Activated T-cell treated with anti-CD3 and anti-CD28 coated beads, Interleukin-2, amount 50 U/mL, for 4 hours (primary cell): ENCODE measurements around the gene ETNK1. TPM values are rescaled to one million over a fixed set of nuclear protein-coding genes. Genes with fewer than 3 reads are reported as not detected.

Experiments used
- ATAC-seq, 2 donors: fragments of 200-7000 bp; cut with Tn5 transposase; one replicate each; pipeline ENCODE4 v1.10.0; 2021
- DNase-seq: peaks from one replicate; pipeline ENCODE4 v3.0.0-alpha.2; 2020
- H3K27me3 Mint-ChIP-seq: one replicate; pipeline ENCODE4 v1.8.0; 2021; ENCODE audit warnings: low read depth, mixed read lengths
- H3K36me3 Mint-ChIP-seq: one replicate; pipeline ENCODE4 v1.8.0; 2022; ENCODE audit warnings: mixed read lengths; ENCODE audit not compliant: insufficient read depth
- H3K4me1 Mint-ChIP-seq: one replicate; pipeline ENCODE4 v1.8.0; 2021; ENCODE audit warnings: low read depth, mixed read lengths
- H3K4me3 Mint-ChIP-seq: one replicate; pipeline ENCODE4 v1.8.0; 2021; ENCODE audit warnings: mild to moderate bottlenecking, moderate library complexity, mixed read lengths
- H3K9me3 Mint-ChIP-seq: one replicate; pipeline ENCODE4 v1.8.0; 2021; ENCODE audit warnings: mixed read lengths
- total RNA-seq, 3 donors: library from RNA; stranded (reverse); gene quantifications; one replicate each; pipeline ENCODE4 v1.2.1, GENCODE V29; 2021

ETNK1 gene
- total RNA-seq, 3 donors from 2014 or later = 74.7 to 78.3 (median 76.1) TPM

DNA sequence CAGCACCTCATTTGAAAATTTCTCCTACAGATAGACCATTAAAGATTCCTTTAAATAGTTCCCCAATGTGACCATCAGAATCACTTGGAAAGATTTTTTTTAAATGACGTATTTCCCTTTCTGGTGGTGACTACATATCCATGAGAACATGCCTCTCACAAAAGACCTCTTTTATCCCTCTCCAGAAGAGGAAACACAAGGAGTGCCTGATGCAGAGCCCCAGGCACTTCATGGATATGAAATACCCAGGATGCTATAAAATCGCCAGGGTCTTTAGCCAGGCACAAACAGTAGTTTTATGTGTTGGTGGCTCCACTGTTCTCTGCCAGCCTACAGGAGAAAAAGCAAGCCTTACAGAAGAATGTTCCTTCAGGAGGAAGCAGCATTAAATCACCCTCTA is 97.1 kb downstream of the ETNK1 start:
- no peaks in the 10 kb centered on the region for H3K9me3 Mint-ChIP-seq

DNA sequence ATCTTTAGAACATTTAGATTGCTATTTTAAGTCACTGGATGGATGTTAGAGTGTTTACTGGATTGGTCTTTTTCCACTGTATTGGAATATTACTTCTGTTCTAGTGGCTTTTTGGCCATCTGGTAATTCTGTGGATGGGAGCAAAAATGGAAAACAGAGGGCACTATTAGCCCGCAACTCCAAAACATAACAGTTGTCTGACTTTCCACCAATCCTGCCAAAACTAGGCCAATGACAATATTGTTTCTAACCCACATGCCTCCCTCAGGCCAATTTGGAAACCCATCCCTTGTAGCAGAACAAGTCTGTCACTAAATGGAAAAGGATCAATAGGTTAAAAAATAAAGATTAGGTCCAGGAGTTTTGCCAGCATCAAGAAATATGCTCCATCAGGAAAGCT is 97.8 kb downstream of the ETNK1 start:
- no peak overlapping the region for H3K4me3 Mint-ChIP-seq
- peaks cover 12% of the 10 kb centered on the region for H3K27me3 Mint-ChIP-seq
- no peak for DNase-seq
- no peak for ATAC-seq
- no peaks in the 10 kb centered on the region for H3K4me1 Mint-ChIP-seq
- no peaks in the 10 kb centered on the region for H3K36me3 Mint-ChIP-seq
- H3K9me3 Mint-ChIP-seq = no peaks in the 10 kb centered on the region

More for the DNA sequence above, 97.1 kb downstream of the ETNK1 start:
- no peak for ATAC-seq
- H3K4me3 Mint-ChIP-seq = no peak overlapping the region
- H3K36me3 Mint-ChIP-seq = no peaks in the 10 kb centered on the region
- H3K4me1 Mint-ChIP-seq = no peaks in the 10 kb centered on the region
- peaks cover 12% of the 10 kb centered on the region for H3K27me3 Mint-ChIP-seq
- no peak for DNase-seq

DNA sequence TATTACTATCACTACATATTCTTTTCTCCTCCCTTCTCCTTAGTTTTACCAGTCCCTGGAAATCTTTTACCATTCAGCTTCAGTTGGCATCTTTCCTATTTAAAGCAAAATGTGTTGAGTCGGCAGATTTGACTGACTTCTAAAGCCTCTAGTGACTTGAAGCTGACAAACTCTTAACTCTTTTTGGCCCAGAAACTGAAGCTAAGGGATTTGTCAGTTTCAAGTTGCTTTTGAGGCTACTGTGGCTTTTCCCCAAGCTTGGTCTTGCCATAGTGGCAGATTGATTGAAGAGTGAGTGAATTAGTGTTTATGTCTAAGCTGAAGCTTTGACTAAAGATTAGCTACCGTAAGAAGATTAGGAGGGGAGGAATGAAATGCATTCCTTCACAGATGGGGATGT is 104.0 kb downstream of the ETNK1 start:
- Mint-ChIP-seq H3K36me3 (no peaks in the 10 kb centered on the region), H3K4me3 (no peak overlapping the region), H3K27me3 (no peaks in the 10 kb centered on the region), H3K4me1 (no peaks in the 10 kb centered on the region), H3K9me3 (no peaks in the 10 kb centered on the region)
- no peak for ATAC-seq
- DNase-seq = no peak

DNA sequence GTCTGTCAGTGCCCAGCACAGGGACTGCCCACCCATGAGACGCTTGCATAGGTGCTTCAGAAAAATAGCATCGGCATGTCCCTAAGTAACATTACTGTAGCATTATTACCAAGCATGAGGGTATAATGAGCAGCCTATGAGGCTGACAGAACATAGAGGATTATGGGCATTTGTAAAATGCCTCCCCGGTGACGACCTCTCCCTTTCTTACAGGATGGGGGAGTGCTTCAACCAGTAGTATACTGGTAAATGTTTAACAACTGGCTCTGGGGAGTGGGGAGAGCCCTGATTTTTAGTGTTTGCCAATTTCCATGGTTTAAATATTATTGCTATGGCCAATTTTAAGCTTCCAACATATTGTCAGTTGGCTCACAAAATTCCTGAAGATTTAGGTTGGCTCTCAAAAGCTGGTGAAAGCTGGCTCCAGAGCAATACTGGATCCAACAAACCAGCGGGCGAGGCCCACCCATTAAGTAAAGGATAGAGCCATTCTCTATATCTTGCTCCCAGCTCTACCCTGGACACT is 104.5 kb downstream of the ETNK1 start:
- H3K4me1 Mint-ChIP-seq = no peaks in the 10 kb centered on the region
- no peaks in the 10 kb centered on the region for H3K27me3 Mint-ChIP-seq
- H3K4me3 Mint-ChIP-seq = no peak overlapping the region
- H3K36me3 Mint-ChIP-seq = no peaks in the 10 kb centered on the region
- H3K9me3 Mint-ChIP-seq = no peaks in the 10 kb centered on the region
- ATAC-seq (no peak), DNase-seq (no peak)

DNA sequence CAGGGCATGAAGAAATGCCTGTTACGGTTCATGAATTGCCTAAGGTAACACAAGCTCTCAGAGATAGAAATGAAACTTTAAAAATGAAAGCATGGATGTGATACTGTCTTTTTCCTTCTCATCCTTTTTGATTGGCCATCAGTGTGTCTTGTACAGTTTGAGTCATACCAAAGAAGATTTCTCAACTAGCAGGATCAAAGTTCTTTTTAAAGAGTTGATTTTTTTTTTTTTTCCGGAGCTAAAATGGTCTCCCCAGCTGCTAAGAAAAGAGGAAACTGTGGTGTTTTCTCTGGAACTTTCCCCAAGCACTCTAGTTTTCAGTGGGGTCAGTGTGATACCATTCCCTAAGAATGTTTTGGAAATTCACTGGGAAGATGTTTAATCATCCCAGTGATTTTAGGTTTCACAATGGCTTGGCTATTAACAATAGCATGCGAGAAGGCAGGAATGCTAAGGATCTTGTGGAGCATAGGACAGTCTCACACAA is 105.0 kb downstream of the ETNK1 start:
- no peaks in the 10 kb centered on the region for H3K9me3 Mint-ChIP-seq
- no peak for ATAC-seq
- DNase-seq = no peak
- no peaks in the 10 kb centered on the region for H3K27me3 Mint-ChIP-seq
- no peaks in the 10 kb centered on the region for H3K4me1 Mint-ChIP-seq
- no peaks in the 10 kb centered on the region for H3K36me3 Mint-ChIP-seq
- H3K4me3 Mint-ChIP-seq = no peak overlapping the region

DNA sequence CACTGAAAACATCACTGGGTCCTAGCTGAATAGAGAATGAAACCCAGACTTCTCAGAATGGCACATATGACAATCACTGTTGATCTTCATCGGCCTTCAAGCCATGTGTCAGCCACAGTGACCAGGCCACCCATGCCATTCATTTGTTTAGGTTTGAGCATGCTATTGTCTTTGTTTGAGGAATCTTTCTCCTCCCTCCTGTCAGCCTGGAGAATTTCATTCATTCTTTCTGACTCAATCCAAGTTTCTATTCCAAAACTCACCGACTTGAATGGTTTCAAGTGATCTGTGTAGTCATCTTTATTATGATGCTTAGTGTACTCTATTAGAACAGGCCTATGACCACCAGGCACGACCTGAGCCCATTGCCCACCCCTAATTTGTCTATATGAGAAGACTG is 106.3 kb downstream of the ETNK1 start:
- DNase-seq (no peak), ATAC-seq (no peak)
- Mint-ChIP-seq H3K4me3 (no peak overlapping the region), H3K9me3 (no peaks in the 10 kb centered on the region), H3K27me3 (no peaks in the 10 kb centered on the region), H3K36me3 (no peaks in the 10 kb centered on the region), H3K4me1 (no peaks in the 10 kb centered on the region)

DNA sequence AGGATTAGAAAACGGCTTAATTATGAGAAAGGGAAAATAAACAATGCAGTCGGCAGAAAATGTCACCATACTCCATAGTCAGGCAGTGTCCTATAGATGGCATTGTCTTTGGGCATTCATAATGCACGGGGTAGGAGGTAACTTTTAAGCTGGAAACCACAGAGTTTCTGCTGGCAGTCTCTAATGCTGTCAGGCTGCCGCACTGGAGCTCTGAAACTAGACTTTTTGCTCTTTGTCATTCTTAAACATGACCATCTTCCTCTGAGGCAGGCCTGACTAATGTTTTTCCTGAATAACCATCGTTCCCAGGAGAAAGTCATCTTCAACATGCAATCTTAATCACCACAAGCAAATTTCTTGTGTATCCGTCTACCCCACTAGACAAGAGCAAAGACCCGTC is 108.8 kb downstream of the ETNK1 start:
- ATAC-seq = no peak

DNA sequence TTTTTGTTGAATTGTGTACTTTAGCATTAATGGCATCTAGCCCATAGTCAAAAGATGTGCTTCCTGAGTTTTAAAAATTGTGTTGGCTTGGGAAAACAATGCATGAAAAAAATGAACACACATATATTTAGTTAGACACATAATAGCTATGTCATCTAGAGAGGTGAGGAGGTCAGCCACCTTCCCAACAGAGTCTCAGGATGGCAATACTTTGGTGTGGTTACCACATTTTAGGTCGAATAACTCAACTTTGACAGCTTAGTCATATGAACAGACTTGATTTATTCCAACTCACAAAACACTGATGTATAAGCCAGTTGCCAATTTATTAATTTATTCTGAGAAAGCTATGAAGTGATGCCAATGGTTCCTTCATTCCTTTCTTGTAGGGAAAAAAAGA is 114.0 kb downstream of the ETNK1 start:
- ATAC-seq = no peak

More for the DNA sequence above, 108.8 kb downstream of the ETNK1 start:
- DNase-seq = no peak
- H3K4me1 Mint-ChIP-seq = no peaks in the 10 kb centered on the region
- no peaks in the 10 kb centered on the region for H3K36me3 Mint-ChIP-seq
- no peaks in the 10 kb centered on the region for H3K9me3 Mint-ChIP-seq
- no peak overlapping the region for H3K4me3 Mint-ChIP-seq
- no peaks in the 10 kb centered on the region for H3K27me3 Mint-ChIP-seq

More for the DNA sequence above, 114.0 kb downstream of the ETNK1 start:
- Mint-ChIP-seq H3K36me3 (no peaks in the 10 kb centered on the region), H3K4me1 (no peaks in the 10 kb centered on the region), H3K9me3 (no peaks in the 10 kb centered on the region), H3K4me3 (no peak overlapping the region), H3K27me3 (no peaks in the 10 kb centered on the region)
- DNase-seq = no peak

Other genes with a start within 250 kb of the ETNK1 start
- gene C2CD5, start 80.6 kb upstream of the ETNK1 start, total RNA-seq = 10 to 100 TPM; 19.5 to 20.2 (median 19.8) TPM